Measurements from ENCODE around the gene LTN1. TPM values are rescaled to one million over a fixed set of nuclear protein-coding genes. Genes with fewer than 3 reads are reported as not detected.

Gene LTN1
- total RNA-seq, 1 experiment from 2014 or later: 23.9 TPM

DNA sequence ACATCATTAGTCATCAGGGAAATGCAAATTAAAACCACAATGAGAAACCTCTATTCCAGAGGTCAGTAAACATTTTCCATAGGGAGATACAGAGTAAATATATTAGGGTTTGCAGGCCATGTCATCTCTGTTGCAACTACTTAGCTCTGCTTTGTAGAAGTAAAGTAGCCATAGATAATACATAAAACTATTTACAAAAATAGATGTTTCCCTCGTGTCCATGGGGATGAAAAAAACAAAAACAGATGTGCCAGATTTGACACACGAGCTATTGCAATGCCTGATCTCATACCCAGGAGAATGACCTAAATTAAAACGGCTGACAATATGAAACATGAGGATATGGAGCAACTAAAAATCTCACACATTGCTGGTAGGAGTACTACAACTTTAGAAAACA, 17.3 kb downstream of the LTN1 start:
- Histone ChIP-seq H3K4me1 (ENCODE audit: insufficient read depth, low read length) (no peaks in the 10 kb centered on the region), H2BK5ac (ENCODE audit: insufficient read length, low read length) (no peak overlapping the region), H2BK15ac (ENCODE audit: low read depth, low read length) (no peak overlapping the region), H3K27ac (ENCODE audit: insufficient read length, low read depth, low read length) (no peak overlapping the region), H3K4me2 (ENCODE audit: insufficient read depth, insufficient read length, low read length) (no peak overlapping the region), H3K27me3 (ENCODE audit: insufficient read depth, low read length) (no peaks in the 10 kb centered on the region), H2BK20ac (ENCODE audit: low read depth, low read length, poor library complexity, severe bottlenecking) (no peak overlapping the region), H3K23ac (ENCODE audit: insufficient read length, low read depth, low read length) (no peak overlapping the region), H3K9me3 (ENCODE audit: control insufficient read depth, low read depth, low read length) (no peaks in the 10 kb centered on the region), H3K9ac (ENCODE audit: extremely low read depth, insufficient read length, low read length) (no peak overlapping the region), H4K8ac (replicated peaks; ENCODE audit: insufficient read length, low read depth, low read length) (no peak overlapping the region), H3K79me1 (ENCODE audit: insufficient read depth, low read depth, low read length, poor library complexity, severe bottlenecking) (no peaks in the 10 kb centered on the region), H3K56ac (ENCODE audit: insufficient read length, low read depth, low read length) (no peak overlapping the region), H2BK120ac (ENCODE audit: low read depth, low read length, poor library complexity, severe bottlenecking) (no peak overlapping the region), H2AK5ac (ENCODE audit: insufficient read length, low read length) (no peak overlapping the region), H3K23me2 (ENCODE audit: insufficient read length, low read depth, low read length, poor library complexity, severe bottlenecking) (no peaks in the 10 kb centered on the region), H3T11ph (ENCODE audit: low read length) (no peak overlapping the region), H2AFZ (ENCODE audit: low read length) (no peak overlapping the region), H3K14ac (ENCODE audit: insufficient read depth, low read length) (no peak overlapping the region), H4K5ac (ENCODE audit: insufficient read length, low read depth, low read length) (no peak overlapping the region), H4K20me1 (ENCODE audit: control insufficient read depth, insufficient read depth, insufficient read length) (no peaks in the 10 kb centered on the region), H3K18ac (ENCODE audit: insufficient read length, low read depth, low read length) (no peak overlapping the region), H3K4ac (ENCODE audit: low read depth, low read length) (no peak overlapping the region), H4K91ac (ENCODE audit: insufficient read length, low read depth, low read length) (no peak overlapping the region), H3K79me2 (ENCODE audit: insufficient read depth, low read length) (no peaks in the 10 kb centered on the region), H2BK12ac (ENCODE audit: insufficient read length, low read depth, low read length) (no peak overlapping the region)
- peaks cover 6 to 44% (median 27%) of the 10 kb centered on the region in 3 experiments; a peak in 6 of 7 replicates for H3K36me3 Mint-ChIP-seq (ENCODE audit: insufficient read depth in 1 of 3, low read depth in 3 of 3)
- H3K4me3 Mint-ChIP-seq: no peak overlapping the region
- no peaks in the 10 kb centered on the region for H3K27me3 Mint-ChIP-seq (ENCODE audit: low read depth)
- no peak for DNase-seq
- H3K27ac Mint-ChIP-seq: no peak overlapping the region
- H3K4me1 Mint-ChIP-seq: no peaks in the 10 kb centered on the region
- H3K9me3 Mint-ChIP-seq: no peaks in the 10 kb centered on the region; a peak in 1 of 5 replicates
- WGBS (ENCODE audit: extremely low coverage, insufficient read length, low lambda C conversion rate): no CpG with 5 or more reads among the region's 3 CpGs
- TF ChIP-seq, protein P1, sequence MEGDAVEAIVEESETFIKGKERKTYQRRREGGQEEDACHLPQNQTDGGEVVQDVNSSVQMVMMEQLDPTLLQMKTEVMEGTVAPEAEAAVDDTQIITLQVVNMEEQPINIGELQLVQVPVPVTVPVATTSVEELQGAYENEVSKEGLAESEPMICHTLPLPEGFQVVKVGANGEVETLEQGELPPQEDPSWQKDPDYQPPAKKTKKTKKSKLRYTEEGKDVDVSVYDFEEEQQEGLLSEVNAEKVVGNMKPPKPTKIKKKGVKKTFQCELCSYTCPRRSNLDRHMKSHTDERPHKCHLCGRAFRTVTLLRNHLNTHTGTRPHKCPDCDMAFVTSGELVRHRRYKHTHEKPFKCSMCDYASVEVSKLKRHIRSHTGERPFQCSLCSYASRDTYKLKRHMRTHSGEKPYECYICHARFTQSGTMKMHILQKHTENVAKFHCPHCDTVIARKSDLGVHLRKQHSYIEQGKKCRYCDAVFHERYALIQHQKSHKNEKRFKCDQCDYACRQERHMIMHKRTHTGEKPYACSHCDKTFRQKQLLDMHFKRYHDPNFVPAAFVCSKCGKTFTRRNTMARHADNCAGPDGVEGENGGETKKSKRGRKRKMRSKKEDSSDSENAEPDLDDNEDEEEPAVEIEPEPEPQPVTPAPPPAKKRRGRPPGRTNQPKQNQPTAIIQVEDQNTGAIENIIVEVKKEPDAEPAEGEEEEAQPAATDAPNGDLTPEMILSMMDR (conservative IDR thresholded peaks at IDR 0.05): no peak

Data from H9 (cell line).